Right lung (tissue), 5 donors: Measurements from ENCODE around the gene ARL6IP1. TPM values are rescaled to one million over a fixed set of nuclear protein-coding genes. Genes with fewer than 3 reads are reported as not detected.
"Not testable (repeated sequence)": the region's sequence is repeated elsewhere in the genome, so short reads cannot be mapped to it uniquely, and the experiment has no call there.

ENCODE experiments used
- DNase-seq, 2 donors: peaks; one replicate each; pipeline ENCODE4 v3.0.0-alpha.2; 2013
- polyA plus RNA-seq, 5 donors: library from polyadenylated mRNA; unstranded; fragments of 120-200 nt; gene quantifications; one replicate each; pipeline versions ENCODE4 v1.2.1 to v1.2.3, GENCODE V29; 2013; ENCODE audit warnings: inconsistent platforms in 1 of 5, low replicate concordance in 1 of 5; ENCODE audit not compliant: insufficient read length in 5 of 5, insufficient read depth in 1 of 5

ARL6IP1 gene
- polyA plus RNA-seq, 5 donors: 188 to 431 (median 269) TPM

DNA sequence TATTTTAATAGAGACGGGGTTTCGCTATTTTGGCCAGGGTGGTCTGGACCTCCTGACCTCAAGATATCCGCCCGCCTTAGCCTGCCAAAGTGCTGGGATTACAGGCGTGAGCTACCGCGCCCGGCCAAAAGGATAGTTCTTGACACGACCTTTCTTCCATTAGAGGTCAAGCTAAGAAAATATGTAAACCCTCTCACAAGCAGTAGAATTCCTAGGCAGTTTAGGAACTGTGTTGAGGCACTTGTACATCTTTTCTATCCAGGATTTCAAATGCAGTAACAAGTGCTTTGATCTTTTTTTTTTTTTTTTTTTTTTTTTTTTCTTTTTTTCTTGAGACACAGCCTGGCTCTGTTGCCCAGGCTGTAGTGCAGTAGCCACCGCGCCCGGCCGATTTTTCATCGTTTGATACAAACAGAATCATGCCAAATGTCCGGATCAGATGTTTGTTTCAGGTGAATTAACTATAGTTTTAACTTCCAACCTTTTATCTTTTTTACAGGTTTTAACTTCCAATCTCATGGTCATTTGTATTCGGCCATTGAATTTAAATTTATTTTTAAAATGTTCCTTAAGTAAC is 1.5 kb upstream of the ARL6IP1 start:
- DNase-seq: no peak

DNA sequence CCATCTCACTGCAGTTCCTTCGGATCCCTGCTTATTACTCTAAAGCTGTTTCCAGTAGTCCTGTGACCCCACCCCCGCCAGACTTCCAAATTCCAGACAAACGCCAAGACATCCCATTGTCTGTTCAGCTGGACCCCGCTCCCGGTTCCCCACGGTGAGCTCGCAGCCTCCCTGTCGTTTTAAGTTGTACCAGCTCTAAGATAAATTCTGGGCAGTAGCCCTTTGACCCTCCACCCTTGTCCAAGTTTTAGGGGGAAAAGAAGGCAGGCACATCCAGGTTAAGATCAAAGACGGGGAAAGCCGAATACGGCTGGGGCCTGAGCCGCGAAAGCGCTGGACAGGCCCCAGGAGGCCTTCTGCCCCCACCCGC is 589 bp downstream of the ARL6IP1 start:
- peak in 1 of 2 donors; percentile 9 for DNase-seq

DNA sequence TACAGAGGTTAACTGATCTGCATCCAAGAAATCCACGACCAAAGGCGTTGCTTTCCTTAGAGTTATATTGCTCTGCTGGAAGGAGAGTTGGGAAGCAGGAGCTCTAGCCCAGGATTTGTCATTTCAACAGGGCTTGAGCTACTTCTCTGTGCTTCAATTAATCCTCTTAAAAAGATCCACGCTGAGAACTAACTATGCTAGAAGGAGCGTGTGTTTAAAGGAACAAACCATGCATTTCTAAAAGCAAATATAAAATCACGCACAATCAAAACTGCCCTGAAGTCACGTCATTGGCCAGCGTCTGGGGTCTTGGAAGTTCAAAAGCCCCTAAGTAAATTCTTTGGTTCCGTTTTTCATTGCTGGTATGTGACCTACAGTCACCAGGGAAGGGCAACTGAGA is 1.1 kb downstream of the ARL6IP1 start:
- DNase-seq: peak in 1 of 2 donors; percentile 12

DNA sequence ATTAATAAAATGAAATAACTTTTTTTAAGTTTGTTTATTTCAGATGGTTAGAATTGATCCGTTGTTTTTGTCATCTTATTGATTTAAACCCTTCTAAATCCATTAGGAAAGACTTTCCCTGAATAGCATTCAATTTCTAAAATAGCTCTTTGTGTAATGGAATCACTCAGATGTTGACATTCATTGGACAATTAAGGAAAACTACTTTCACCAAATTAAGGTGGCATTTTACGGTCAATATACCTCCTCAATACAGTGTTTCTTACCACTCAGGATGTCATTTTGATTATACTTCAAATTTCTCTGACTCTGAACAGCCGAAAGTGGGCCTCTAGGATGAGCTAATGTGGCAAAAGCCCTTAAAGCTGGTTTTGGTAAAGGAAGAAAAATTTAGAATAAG is 1.8 kb downstream of the ARL6IP1 start:
- no peak for DNase-seq

DNA sequence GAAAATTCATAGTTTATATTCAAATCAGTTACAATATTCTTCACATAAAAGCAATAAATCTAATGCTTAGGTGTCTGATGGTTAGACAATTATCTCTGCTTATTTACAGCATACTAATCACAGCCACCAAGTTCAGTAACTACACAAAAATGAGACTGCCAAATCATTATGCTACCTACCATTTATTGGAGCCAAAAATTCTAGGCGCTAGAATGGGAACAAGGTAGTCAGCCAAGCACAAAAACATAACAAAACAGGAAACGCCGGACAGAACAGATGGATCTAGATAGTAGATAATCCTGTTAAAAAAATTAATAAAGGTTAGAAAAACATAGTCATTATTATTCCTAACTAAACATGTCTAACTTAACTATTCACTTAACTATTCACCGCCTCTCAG is 3.6 kb downstream of the ARL6IP1 start:
- DNase-seq: no peak

DNA sequence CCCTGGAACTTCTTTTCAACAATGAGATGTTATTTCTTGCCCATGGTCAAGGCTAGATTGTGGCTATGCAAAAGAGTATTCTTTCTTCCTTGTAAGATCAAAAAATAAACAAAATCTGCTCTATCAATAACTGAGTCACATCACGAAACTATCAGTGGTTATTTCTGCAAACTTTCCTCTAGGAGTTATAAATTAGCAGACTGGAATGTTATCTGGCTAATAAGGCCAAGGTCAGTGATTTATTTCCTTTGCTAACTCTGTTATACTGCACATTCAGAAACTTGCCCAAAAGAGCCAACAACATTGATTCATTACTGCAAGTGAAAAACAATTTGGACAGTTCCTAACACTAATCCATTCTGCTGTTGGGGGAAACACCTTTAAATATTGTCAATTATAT is 5.0 kb downstream of the ARL6IP1 start:
- no peak for DNase-seq

DNA sequence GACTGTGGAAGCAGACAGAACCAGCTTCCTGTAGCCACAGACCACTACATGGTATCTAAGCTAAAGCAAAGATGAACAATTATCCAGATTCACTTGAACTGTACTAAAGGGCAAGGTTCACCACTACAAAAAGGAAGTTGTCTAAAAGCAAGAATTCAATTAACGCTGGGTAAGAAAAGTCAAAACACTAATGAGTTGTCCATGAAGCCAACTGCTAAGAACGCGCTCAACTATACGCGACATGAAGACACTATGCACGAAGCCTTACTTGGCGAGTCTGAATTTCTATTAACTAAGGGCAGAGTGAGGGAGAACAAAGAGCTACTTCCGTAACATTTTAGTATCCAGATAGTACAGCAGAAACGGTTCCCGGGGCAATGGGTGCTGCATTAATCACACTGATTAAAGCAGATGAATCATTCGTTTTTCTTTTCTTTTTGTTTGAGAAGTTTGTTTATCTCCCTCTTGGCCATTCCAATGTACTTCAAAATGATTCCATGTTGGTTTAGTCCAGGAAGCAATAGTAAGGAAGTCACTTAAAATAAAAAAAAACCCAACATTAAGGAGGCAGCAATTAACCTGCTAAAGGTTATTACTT is 8.4 kb downstream of the ARL6IP1 start:
- DNase-seq: no peak

DNA sequence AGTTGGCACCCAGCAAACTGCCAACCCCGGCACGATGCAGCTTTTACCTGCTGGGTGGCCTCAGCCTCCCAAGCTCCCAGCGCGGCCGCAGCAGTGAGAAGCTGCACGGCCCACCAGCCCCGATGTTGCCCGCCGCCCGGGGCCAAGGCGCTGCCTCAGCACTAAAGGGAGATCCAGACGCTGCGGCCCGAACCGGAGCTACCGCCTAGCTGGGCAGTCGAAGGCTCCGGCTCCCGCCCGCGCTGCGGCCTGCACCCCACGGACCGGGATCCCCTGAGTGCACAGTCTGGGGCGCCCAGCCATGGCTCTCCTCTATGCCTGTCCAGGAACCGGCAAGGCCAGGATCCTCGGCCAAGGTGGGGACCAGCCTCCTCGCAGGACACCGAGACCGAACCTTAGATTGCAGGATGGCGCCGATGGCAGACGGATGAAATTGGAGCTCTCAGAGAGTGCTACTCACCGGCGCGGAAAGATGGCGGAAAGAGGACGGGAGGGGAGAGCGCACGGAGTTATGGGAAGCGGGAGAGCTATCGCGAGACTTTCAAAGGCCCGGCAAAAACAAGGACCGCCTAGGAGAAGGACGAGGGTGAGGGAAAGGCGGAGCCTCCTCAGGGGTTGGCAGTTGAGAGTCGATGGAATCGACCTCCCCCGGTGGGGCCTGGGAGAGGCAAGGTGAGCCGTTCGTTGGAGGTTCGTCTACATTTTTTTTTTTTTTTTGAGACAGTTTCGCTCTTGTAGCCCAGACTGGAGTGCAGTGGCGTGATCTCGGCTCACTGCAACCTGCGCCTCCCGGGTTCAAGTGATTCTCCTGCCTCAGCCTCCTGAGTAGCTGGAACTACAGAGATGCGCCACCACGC is 11.3 kb downstream of the ARL6IP1 start, which contains the start of gene RPS15A:
Gene RPS15A, minus strand, starts transcription at position 485 of the 857 bp plus-strand sequence. CDS start 1,221 bp downstream, outside the sequence.
- peak; percentile 95 to 96 for DNase-seq

DNA sequence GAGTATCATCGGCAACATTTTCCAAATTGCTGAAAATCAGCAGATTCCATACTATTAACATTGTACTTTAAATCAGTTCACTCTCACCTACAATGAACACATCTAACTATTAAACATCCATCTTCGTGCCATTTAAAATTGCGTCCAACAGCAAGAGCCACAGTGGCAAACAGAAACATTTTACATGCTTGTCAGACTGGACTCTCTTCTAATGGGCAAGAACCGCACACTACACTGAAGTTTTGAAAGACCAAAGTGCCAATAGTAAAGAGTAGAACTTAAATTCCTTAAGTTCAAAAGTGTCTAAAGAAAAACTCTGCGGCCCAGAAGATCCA is 11.9 kb downstream of the ARL6IP1 start:
- no peak for DNase-seq

DNA sequence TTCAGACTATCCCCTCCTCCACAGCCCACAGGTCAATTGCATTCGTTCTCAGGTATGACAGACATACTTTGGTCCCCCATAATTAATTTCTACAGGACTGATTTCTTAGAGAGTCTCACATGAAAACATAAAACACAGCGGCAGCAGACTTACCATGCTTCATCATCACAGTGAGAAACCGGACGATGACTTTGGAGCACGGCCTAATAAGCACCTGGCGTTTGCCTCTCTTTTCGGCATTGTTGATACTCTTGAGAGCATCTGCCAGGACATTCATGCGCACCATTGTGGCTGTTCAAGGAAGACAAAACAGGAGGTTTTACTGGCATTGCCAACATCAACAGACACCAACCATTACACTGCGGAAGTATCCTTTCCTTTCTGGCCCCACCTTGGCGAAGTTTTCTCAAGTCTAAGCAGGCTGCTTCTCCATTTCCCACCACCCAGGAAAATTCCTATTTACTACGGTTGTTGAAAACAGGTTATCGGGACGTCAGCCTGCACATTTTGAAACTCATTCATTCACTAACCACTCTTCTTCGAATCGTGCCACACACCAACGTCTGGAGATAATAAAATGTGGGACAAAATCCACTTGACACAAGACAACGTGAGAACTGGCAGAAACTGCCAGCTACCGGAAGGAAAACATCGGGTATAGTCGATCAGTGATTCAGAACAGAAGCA is 12.4 kb downstream of the ARL6IP1 start:
- no peak for DNase-seq

DNA sequence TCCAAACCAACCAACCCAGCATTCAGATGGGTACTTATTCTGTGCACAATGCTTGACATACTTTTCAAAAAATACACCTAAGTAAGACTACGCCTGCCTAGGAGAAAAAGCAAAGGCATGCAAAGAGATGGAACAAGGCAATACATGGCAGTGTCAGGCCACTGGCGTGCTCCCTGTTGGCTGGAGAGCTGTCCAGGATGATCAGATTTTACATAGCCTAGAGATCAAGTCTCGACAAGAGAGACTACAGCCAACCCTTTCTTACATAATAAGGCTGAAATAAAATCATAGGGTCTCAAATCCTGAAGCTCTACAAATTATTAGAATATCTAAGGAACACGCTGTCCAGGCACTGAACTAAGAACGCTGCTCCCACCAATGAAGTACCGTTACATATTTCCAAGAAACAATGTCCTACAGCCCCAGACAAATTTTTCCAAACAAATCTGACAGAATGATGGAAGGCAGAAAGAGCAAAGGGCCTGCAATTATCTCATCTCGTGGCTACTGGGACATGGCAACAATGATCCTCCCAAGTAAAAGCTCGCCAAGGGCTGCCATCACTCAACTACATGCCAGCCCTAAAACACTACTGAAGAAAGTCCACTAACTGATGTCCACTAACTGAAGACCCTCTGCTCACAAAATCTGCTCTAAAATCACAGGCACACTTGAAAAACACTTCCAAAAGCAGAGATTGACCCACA is 16.3 kb downstream of the ARL6IP1 start:
- no peak for DNase-seq

DNA sequence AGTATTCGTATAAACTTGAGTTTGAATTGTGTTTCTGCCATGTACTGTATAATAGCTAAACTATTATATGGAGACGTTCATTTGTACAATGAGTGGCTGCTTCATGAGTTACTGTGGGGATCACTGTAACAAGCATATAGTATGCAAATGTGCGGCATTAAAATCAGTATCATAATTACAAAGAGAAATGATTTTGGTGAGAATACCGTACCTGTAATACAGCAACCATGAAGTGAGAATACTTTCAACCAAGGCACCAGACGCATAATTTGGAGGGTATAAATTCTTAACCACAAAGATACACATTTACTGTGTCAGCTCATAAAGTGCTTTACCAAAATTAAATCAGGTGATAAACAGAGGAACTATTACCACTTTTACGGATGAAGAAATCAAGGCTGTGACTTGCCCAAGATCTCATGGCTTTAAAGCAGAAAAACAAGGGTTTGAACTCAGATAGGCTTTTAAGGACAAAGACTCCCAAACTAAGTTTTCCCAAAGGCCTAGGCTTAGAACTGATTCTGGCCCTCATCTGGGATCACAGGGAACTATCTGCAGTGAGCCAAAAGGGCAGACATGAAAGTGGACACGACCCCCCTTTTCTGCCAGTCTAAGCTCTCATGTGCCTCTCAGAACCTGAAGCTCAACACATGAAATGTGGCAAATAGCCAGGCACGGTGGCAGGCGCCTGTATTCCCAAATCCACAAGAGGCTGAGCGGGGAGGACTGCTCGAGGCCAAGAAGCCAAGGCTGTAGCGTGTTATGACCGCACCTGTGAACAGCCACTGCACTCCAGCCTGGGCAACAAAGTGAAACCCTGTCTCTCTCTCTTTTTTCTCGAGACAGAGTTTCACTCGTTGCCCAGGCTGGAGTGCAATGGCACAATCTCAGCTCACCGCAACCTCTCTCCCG is 17.7 kb downstream of the ARL6IP1 start:
- no peak for DNase-seq

DNA sequence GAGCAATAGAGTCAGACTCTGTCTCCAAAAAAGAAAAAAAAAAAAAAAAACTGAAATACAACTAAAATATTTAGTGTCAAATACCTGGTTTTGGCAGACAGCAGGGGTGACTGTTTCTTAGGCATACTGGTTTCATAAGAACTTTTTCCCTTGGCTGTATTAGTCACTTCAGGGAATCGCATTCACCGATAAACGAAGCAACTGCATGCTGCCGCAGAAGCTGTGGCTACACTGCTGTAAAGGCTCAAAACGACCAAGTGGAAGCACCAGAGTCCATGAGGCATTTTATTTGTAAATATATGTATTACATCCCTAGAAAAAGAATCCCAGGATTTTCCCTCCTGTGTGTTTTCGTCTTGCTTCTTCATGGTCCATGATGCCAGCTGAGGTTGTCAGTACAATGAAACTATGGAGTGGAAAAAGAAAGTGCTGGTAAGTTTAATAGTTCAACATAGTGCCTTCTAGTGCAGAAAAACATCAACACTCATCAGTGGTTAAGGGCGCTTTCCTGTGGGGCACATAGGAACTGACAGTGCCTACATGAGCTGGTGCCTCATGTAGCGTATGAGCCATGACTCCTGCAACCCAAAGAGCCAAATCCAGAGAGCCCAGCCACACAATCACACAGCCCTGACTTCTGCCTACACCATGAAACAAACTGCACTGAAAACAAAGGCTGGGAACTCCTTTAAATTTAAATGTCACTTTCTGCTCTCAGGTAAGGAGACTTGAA is 18.5 kb downstream of the ARL6IP1 start:
- DNase-seq: no peak

DNA sequence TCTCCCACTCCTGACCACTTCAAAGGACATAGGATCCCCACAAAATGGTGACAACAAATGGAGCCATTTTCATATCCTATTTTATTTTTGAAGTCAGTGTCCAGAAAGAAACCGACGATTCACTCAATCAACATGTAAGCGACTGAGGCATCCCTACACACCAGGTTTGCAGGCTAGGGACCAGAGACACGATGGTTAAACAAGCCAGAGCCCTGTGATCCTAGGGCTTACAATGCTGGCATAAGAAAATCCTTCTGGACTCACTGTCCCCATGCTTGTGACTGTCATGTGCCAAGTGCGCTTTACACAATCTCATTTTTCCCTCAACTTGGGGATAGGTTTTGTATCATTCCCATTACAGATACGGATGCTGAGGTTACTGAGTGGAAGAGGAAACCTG is 20.1 kb downstream of the ARL6IP1 start:
- DNase-seq: not testable (repeated sequence)

DNA sequence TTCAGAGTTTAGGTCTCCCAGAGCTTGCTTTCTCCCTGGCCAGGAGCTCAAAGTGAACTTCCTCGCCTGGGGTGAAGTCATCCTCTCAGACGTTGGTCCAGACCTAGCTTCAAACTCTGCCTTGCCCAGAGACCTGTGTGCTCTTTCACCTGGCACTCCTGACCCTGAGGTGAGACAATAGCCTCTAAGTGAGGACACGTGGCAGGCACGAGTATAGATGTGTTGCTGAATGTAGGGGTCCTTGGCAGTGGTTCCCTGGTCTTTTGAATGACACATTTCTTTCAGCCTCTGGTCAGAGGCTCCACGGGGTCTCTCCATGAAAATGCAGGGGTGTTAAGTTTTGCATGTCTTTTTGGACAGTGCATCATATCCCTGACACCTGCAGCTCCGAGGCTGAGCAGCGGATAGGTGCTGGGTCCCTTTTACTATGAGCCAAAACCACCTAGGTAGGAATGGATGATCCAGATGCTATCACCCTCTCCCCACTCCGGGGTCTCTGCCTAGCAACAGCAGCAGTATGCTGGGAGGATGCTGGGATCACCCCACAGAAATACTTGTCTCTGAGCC is 20.8 kb downstream of the ARL6IP1 start:
- DNase-seq: not testable (repeated sequence)

DNA sequence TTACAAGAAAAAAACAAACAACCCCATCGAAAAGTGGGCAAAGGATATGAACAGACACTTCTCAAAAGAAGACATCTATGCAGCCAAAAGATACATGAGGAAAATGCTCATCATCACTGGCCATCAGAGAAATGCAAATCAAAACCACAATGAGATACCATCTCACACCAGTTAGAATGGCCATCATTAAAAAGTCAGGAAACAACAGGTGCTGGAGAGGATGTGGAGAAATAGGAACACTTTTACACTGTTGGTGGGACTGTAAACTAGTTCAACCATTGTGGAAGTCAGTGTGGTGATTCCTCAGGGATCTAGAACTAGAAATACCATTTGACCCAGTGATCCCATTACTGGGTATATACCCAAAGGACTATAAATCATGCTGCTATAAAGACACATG is 23.7 kb downstream of the ARL6IP1 start:
- DNase-seq: not testable (repeated sequence)

DNA sequence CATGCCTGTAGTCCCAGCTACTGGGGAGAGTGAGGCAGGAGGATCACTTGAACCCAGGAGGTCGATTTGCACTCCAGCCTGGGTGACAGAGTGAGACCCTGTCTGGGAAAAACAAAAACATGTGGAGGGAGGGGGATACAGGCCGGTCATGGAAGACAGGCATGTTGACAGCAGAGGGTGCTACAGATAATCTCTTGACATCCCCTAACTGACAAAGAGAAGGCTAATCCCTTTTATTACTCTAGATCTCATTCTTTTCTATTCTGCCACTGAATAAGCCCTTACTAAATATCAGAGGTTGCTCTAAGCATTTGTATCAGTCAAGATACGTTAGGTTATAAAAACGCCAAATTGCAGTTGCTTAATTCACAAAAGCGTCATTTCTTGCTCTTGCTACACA is 25.0 kb downstream of the ARL6IP1 start:
- not testable (repeated sequence) for DNase-seq

DNA sequence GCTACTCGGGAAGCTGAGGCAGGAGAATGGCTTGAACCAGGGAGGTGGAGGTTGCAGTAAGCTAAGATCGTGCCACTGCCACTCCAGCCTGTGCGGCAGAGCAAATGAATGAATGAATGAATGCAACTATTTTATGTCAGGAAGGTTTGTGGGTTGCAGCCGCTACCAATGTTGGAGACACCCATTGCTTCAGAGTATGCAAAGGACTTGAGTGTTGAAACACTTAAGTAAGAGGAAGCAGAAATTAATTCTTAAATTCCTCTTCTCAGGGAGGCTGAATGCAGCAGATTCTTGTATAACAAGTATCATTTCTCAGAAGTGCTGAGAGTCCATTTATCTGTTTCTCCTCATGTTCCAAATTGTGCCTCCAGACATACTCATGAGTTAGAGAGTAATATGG is 26.7 kb downstream of the ARL6IP1 start:
- not testable (repeated sequence) for DNase-seq

DNA sequence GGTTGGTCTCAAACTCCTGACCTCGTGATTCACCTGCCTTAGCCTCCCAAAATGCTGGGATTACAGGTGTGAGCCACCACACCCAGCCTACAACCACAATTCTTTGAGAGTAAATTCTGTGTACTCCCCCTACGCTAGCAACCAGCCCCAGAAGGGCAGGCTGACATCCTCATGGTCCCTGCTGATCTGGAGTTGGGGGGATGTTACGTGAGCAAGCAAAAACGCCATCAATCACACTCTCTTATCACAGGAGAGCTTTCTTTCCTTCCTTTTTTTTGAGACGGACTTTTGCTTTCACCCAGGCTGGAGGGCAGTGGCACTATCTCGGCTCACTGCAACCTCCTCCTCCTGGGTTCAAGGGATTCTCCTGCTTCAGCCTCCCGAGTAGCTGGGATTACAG is 29.2 kb downstream of the ARL6IP1 start:
- DNase-seq: not testable (repeated sequence)
